8988T (cell line): ENCODE data around the gene RPUSD1.
"Not testable (repeated sequence)": the region's sequence is repeated elsewhere in the genome, so short reads cannot be mapped to it uniquely, and the experiment has no call there.

Experiments used
- DNase-seq: peaks from one replicate; pipeline ENCODE4 v3.0.0; 2011

The RPUSD1 gene

GRCh38 chr16:787978-788398, at the start of gene RPUSD1:
TSS of gene RPUSD1 (minus strand) at chr16:788381. CDS start at chr16:787737, 644 bp downstream.
- no peak for DNase-seq

GRCh38 chr16:836822-837221, 48.6 kb upstream of the RPUSD1 start:
- not testable (repeated sequence) for DNase-seq

GRCh38 chr16:836221-836620, 48.0 kb upstream of the RPUSD1 start:
- no peak for DNase-seq

- DNase-seq, result no peak
Observed at GRCh38 chr16:835373-835772, 47.2 kb upstream of the RPUSD1 start.

- no peak for DNase-seq
Observed at GRCh38 chr16:833411-833810, 45.2 kb upstream of the RPUSD1 start.

GRCh38 chr16:832652-833336, 44.6 kb upstream of the RPUSD1 start:
- DNase-seq, result no peak

GRCh38 chr16:831571-832413, 43.6 kb upstream of the RPUSD1 start:
- no peak for DNase-seq

GRCh38 chr16:830871-831570, 42.8 kb upstream of the RPUSD1 start:
- no peak for DNase-seq

GRCh38 chr16:830107-830870, 42.1 kb upstream of the RPUSD1 start:
- no peak for DNase-seq

- no peak for DNase-seq
Observed at GRCh38 chr16:828891-829290, 40.7 kb upstream of the RPUSD1 start.

GRCh38 chr16:827513-827912, 39.3 kb upstream of the RPUSD1 start:
- DNase-seq, result no peak

GRCh38 chr16:825341-826061, 37.3 kb upstream of the RPUSD1 start:
- DNase-seq, result no peak

- no peak for DNase-seq
Observed at GRCh38 chr16:824601-825000, 36.4 kb upstream of the RPUSD1 start.

- DNase-seq, result no peak
Observed at GRCh38 chr16:824194-824593, 36.0 kb upstream of the RPUSD1 start.

GRCh38 chr16:822909-823297, 34.7 kb upstream of the RPUSD1 start:
- DNase-seq, result no peak

GRCh38 chr16:822174-822908, 34.2 kb upstream of the RPUSD1 start:
- no peak for DNase-seq

- DNase-seq, result no peak
Observed at GRCh38 chr16:821751-822150, 33.6 kb upstream of the RPUSD1 start.

- DNase-seq, result no peak
Observed at GRCh38 chr16:820748-821147, 32.6 kb upstream of the RPUSD1 start.

GRCh38 chr16:820044-820408, 31.8 kb upstream of the RPUSD1 start:
- DNase-seq, result not testable (repeated sequence)

- DNase-seq, result no peak
Observed at GRCh38 chr16:819336-820043, 31.3 kb upstream of the RPUSD1 start.

- no peak for DNase-seq
Observed at GRCh38 chr16:818592-818991, 30.4 kb upstream of the RPUSD1 start.
